GM19467 (cell line): Measurements from ENCODE around the gene KCTD11.
"Not testable (repeated sequence)": the region's sequence is repeated elsewhere in the genome, so short reads cannot be mapped to it uniquely, and the experiment has no call there.

Experiments
- ATAC-seq: cut with Tn5 transposase; IDR thresholded peaks from one replicate; pipeline ENCODE4 v1.9.1; 2021; ENCODE audit warnings: mild to moderate bottlenecking, moderate library complexity; ENCODE audit not compliant: unreplicated experiment

Gene KCTD11

DNA sequence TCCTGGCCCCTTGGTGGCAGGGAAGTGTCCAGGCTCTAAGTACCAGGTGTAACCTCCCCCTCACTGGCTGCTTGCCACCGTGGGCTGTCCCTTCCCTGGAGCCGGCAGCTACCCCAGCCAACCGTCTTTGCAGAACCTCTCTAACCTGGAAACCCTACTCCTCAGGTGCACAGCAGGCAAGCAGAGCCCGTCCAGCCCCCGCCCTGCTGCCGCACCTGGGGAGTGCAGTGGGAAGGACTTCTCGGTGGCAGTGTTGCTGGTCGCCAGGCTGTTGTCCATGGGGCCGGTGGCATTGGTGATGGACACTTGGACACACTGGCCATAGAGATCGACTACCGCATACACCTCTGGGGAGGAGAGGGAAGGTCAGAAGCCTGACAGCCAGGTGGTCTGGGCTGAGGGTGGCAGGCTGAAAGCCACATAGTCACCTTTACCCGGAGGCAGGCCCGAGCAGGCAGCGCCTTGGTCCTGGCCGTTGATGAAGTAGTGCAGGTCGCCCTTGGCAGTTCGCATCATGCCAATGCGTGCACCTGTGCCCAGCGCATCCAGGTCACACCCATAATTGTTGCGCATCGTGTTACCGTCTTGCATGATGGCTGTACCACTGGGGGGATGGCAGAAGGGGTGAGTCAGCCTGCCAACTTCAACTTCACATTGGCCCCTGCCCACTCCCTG is 29.3 kb upstream of the KCTD11 start:
- ATAC-seq = no peak

DNA sequence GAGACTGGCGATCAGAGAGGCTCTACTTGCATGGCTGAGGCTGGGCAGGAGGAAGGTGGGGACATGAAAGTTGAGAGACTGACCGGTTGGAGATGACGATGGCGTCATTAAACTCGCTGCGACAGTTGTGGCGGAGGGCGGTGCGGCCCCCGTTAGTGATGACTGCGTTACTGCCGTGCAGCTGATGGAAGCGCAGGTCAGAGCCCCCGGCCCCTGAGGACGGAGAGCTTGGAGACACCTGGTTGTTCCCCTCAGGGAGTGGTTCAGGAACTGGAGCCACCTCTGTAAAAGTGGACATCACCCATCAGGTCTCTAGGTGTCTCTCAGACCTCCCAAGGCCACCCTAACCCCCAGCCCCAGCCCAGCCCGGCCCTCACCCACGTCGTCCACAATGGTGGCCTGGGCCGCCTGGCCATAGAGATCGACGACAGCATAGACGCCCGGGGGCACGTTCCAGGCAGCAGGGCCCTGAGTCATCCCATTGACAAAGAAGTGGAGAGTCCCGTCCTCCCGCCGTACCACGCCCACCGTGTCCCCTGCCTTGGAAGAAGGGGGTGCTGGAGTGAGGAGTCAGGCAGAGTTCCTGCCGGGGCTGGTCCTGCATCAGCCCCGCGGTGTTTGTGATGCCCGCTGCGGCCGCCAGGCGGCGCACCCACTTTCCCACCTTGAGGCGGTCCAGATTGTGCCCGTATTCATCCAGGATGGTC is 28.1 kb upstream of the KCTD11 start:
- no peak for ATAC-seq

GRCh38 chr17:7324438-7324779 is 27.6 kb upstream of the KCTD11 start:
- ATAC-seq = no peak

- no peak for ATAC-seq
These were observed 26.9 kb upstream of the KCTD11 start for GRCh38 chr17:7325031-7325528.

GRCh38 chr17:7326186-7326585 is 25.8 kb upstream of the KCTD11 start:
- ATAC-seq = no peak

DNA sequence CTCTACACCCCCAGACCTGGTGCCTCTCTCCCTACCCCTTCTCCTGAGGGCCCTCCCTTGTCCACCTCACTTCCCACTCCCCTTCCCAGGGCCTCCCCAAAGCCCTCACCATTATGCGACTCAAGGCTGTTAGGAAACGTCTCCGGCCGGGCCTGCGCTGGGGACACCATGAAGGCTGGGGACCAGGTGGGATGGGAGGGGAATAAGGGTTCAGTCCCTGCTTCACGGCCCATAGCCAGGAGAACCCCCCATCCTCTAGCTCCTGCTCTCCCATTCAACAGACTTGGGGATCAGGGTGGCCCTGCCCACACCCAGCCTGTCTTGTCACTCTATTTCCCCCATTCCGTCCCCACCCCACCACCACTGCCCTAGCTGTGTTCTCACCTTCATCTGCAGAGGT is 24.9 kb upstream of the KCTD11 start:
- ATAC-seq = no peak

DNA sequence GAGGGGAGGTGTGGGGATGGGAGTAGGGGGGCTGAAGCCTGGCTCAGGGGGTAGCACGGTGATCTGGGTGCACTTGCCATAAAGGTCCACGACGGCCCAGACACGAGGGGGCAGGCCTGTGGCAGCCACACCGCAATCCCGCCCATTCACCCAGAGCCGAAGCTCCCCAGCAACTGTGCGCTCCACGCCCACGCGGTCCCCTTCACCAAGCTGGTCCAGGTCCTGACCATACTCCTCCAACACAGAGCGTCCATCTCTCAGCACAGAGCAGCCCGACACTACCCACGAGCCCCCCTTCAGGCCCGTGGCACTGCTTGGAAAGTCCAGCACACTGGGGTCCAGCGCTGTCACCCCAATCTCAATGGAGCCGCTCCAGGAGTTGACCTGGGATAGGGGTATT is 24.5 kb upstream of the KCTD11 start:
- ATAC-seq = no peak

GRCh38 chr17:7328009-7328408 is 24.0 kb upstream of the KCTD11 start:
- no peak for ATAC-seq

GRCh38 chr17:7328840-7329373 is 23.1 kb upstream of the KCTD11 start, which contains the start of gene NEURL4:
NEURL4 (minus strand) TSS chr17:7329335; CDS start chr17:7329312, 23 bp downstream.
- peak; percentile 4 for ATAC-seq

DNA sequence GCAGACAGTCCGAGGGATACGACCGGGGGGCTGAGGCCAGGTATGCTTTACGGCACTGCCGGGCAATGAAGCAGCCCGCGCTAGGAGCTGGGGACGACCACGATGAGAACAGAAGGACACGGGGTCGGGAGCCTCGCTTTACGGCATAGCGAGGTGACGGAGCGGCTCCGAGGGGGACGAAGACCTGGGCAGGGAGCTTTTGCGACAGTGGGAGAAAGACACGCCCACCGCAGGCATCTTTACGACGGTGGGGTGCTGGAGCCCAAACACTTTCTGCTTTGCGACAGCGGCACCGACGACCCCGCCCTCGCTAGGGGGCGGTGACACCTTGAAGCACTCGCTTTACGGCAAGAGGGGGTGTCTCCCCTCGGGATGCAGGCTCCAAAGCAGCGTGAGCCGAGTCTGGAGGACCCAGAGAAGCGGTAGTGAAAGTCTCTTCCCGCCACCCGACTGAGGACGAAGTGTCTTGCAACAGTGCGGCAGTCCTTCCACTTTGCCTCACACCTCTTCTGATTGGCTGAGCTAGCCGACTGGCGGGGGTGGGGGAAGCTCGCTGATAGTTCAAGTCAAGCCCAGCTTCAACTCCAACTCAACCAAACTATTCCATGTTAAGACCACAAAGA is 22.5 kb upstream of the KCTD11 start:
- peak; percentile 52 for ATAC-seq

DNA sequence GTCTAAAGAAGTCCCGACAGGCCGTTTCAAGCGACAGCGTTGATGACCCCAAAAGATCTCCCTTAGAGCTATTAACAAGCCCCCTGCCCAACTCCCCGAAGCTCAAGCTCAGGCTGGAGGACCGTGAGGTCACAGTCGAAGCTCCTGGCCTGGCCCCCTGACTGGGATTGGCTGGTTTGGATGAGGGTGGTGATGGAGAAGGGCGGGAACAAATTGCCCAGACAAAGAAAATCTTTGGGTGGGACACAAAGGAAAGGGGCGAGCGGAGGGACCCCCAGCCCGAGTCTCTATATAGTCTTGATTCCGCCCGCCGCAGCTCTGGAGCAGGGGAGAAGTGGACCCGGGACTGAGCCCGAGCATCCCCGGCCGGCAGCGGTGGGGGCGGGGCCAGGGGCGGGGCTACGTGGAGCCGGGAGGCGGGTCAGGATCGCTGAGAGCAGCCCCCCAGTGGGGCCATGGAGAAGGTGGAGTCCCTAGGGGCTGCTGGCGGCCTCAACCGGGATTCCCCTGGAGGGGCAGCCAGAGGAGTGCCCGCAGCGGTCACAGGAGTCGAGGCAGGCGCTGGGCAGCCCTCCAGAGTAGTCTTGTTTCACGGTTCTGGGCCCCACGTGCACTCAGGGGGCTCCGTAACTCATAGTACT is 21.8 kb upstream of the KCTD11 start:
- ATAC-seq = peak; percentile 27

DNA sequence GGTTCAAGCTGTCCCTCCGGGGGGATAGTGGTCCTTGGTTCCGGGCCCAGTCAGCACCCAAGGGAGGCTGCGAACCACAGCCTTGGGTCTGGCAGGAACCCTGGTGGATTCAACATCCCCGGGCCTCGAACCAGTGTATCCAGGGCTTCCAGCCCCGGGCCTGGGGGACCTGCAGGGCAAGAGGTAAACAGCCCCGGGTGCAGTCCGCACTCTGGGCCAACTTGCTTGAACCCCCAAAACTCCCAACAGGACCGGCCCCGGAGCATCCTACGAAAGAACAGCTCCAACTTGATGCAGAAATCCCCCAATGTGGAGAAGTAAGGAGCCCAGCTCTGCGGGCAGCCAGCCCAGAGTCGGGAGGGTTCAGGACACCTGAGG is 21.3 kb upstream of the KCTD11 start:
- ATAC-seq = no peak

GRCh38 chr17:7332111-7332510 is 19.9 kb upstream of the KCTD11 start:
- no peak for ATAC-seq

- not testable (repeated sequence) for ATAC-seq
These were observed 19.3 kb upstream of the KCTD11 start for GRCh38 chr17:7332600-7333069.

- ATAC-seq = no peak
These were observed 16.9 kb upstream of the KCTD11 start for GRCh38 chr17:7334938-7335538.

DNA sequence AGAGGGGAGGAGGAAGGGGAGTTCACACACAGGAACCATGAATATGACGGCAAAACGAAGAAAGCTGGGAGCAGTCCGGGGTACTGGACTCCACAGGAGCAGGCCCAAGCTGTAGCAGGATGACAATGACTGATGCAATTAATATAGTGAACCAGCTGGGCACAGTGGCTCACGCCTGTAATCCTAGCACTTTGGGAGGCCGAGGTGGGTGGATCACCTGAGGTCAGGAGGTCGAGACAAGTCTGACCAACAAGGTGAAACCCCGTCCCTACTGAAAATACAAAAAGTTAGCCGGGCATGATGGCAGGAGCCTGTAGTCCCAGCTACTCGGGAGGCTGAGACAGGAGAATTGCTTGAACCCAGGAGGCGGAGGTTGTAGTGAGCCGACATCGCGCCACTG is 16.2 kb upstream of the KCTD11 start:
- ATAC-seq = not testable (repeated sequence)

DNA sequence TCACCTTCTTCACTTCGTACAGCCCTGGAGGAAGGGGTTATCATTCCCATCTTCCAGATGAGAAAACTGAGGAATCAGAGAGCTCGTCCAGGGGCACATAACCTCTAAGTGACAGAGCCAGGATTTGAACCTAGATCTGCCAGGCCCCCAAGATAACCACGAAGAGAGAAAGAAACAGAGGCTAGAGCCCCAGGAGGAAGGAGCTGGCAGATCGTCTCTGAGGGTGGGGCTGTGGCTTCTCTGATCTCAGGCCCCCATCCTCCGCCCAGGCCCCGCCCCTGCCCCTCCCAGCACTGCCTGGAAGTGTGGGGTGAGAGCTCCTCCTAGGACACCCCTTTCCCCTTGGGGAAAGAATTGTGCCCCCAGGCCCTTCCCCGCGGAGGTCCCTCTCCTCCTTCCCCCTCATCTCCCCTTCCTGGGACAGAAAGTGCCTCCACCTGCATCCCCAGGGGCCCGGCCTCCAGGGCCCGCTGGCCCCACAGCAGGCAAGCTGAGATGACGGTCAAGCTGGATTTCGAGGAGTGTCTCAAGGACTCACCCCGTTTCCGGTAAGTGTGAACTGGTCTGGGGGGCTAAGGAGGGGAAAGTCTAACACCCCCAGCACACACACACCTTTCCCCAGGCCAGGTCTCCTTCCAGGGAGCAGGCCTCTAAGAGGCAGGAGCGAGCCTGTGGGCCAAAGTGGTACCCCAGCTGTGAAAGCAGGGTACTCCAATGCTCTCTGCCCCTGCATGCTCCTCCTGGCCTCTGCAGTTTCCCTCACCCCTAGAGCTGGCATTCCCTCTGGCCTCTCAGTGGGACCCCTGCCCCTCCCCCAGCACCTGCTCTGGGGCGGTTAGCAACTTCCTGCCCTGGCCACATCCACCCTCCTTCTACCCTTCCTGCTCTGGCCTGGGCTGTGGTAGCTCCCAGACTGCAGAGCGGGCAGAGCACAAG is 15.5 kb upstream of the KCTD11 start, which contains the start of gene ACAP1:
TSS of gene ACAP1 (plus strand) at position 290 of the 936 bp plus-strand sequence. CDS start at position 496, 206 bp downstream.
- no peak for ATAC-seq

- ATAC-seq = not testable (repeated sequence)
These were observed 14.4 kb upstream of the KCTD11 start for GRCh38 chr17:7337600-7337999.

GRCh38 chr17:7340179-7340578 is 11.8 kb upstream of the KCTD11 start:
- ATAC-seq = no peak
